Heart right ventricle (tissue), 16 donors: ENCODE results near the gene RDH5. TPM values are rescaled to one million over a fixed set of nuclear protein-coding genes. Genes with fewer than 3 reads are reported as not detected.

Experiments used
- ATAC-seq, 8 donors: fragments of 200-7000 bp; cut with Tn5 transposase; one replicate each; pipeline ENCODE4 v1.9.1; 2020; ENCODE audit warnings: mild to moderate bottlenecking in 8 of 8, moderate library complexity in 8 of 8, moderate number of reproducible peaks in 1 of 8
- DNase-seq, 2 donors: peaks; one replicate each; pipeline ENCODE4 v3.0.0-alpha.2; 2020
- H3K27ac ChIP-seq, 10 donors: fragments of 200-600 bp; sonication (generic) in 2 of 10; one replicate each; pipeline versions ENCODE4 v1.5.0 to v1.8.0; 2020 to 2022; ENCODE audit warnings: mild to moderate bottlenecking in 3 of 10
- H3K27me3 ChIP-seq, 7 donors: fragments of 200-600 bp; one replicate each; pipeline ENCODE4 v1.8.0; 2021 to 2022; ENCODE audit warnings: mild to moderate bottlenecking in 2 of 7
- H3K36me3 ChIP-seq, 9 donors: fragments of 200-600 bp; sonication (generic) in 1 of 9; one replicate each; pipeline versions ENCODE4 v1.5.0 to v1.8.0; 2020 to 2022; ENCODE audit warnings: mild to moderate bottlenecking in 2 of 9
- H3K4me1 ChIP-seq, 9 donors: fragments of 200-600 bp; sonication (generic) in 1 of 9; one replicate each; pipeline versions ENCODE4 v1.5.0 to v1.8.0; 2020 to 2022; ENCODE audit warnings: mild to moderate bottlenecking in 4 of 9
- H3K4me3 ChIP-seq, 10 donors: fragments of 200-600 bp; sonication (generic) in 2 of 10; one replicate each; pipeline versions ENCODE4 v1.5.0 to v1.8.0; 2020 to 2022; ENCODE audit warnings: mild to moderate bottlenecking in 7 of 10, moderate library complexity in 2 of 10
- H3K9me3 ChIP-seq, 11 donors: fragments of 200-600 bp in 10 of 11; sonication (generic) in 2 of 11; one replicate each; pipeline versions ENCODE4 v1.5.0 to v1.8.0; 2013 to 2022; ENCODE audit warnings: mild to moderate bottlenecking in 2 of 11, control low read depth in 1 of 11, moderate library complexity in 1 of 11
- WGBS, 2 donors: extraction: QIAGEN DNeasy Blood & Tissue Kit; methylation state at CpG; one replicate each; pipeline ENCODE4 v1.1.7; 2013; ENCODE audit warnings: inconsistent platforms in 1 of 2; 5-methylcytosine and 5-hydroxymethylcytosine counted together
- intact Hi-C, 10 donors: fragments of 100-400 bp; cut with DNase I; formaldehyde crosslinking; loops; one replicate each; pipeline versions ENCODE4 v1.11.1 to v1.14.2; 2022
- polyA plus RNA-seq, 2 donors: library from polyadenylated mRNA; stranded (reverse); fragments of 200-250 nt; gene quantifications; one replicate each; pipeline ENCODE4 v1.2.3, GENCODE V29; 2013
- total RNA-seq, 10 donors: library from RNA; stranded (reverse); fragmentation: NEBNext Ultra II Directional in 3 of 10; extraction: Animal tissue kit (Norgen Biotek cat#: 25700) in 3 of 10; gene quantifications; one replicate each; pipeline versions ENCODE4 v1.2.1 to v1.2.4, GENCODE V29; 2021 to 2023
- TF ChIP-seq, protein P1 (sequence below), 9 donors: fragments of 200-600 bp; sonication (generic) in 2 of 9; IDR thresholded peaks; one replicate each; pipeline versions ENCODE4 v1.5.0 to v1.8.0; 2021 to 2022; ENCODE audit warnings: antibody characterized with exemption in 9 of 9, mild to moderate bottlenecking in 5 of 9, moderate library complexity in 1 of 9
- donor health status: Arrhythmogenic right ventricular cardiomyopathy.
- donor health status: ischemic (EF 13 %, LVEDD 7.1; RV severe dilation, severe dysfunction).
- donor health status: healthy with polysubstance abuse.
- donor health status: DM: no; HTN: yes; CAD: no.
- donor health status: DM: no; HTN: no; CAD: no.
- donor health status: ischemic (EF 25% LVEDD 6.9; RV normal size, moderate dysfunction).
- donor health status: ischemic (EF 25% LVEDD 5.7; RV mildly dilated, moderate dysfunction).
- donor health status: healthy.
- donor health status: DM: yes; HTN: yes; CAD: no.
- donor health status: Ischemic cardiomyopathy.
- donor health status: ischemic (EF 35%, LVEDD 5.7; RV mildly dilated, moderate dysfunction).
- donor health status: nonischemic (EF 11% LVEDD 7.7; RV severe dilation, severe dysfunction).
- donor health status: DM: yes; HTN: yes; CAD: no.
- donor health status: PGD.
- donor health status: ischemic (EF 29% LVEDD 5.4; RV normal size, mild dysfunction).
- donor health status: nonischemic (EF 23%, LVEDD 6.1; RV moderate dilation, normal function).

Gene RDH5
- total and polyA plus RNA-seq, 12 donors, result 4.9 to 54.5 (median 15.2) TPM

DNA sequence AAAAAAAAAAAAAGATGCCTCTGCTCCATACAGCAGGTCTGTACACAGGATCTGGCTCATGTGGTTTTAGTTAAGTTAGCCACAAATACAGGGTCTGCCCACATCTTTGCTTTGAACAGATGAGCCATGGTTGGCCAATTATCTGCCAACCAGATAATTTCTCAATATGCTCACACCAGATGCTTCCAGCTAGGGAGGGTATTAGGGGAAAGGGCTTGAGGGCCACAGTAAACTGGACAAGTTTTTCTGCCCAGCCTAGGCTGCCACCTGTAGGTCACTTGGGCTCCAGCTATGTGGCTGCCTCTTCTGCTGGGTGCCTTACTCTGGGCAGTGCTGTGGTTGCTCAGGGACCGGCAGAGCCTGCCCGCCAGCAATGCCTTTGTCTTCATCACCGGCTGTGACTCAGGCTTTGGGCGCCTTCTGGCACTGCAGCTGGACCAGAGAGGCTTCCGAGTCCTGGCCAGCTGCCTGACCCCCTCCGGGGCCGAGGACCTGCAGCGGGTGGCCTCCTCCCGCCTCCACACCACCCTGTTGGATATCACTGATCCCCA is 776 bp downstream of the RDH5 start:
- intact Hi-C loops, result loop anchor here in 7 of 10 donors (2.0 to 5.0 kb wide), 5 partner anchors 38 to 64 kb away; a partner anchor contains a TSS
- Histone ChIP-seq H3K4me3 (peak overlapping the region in 2 of 10 donors; percentile 5 to 10), H3K27me3 (no peaks in the 10 kb centered on the region), H3K36me3 (peaks cover 0 to 65% (median 16%) of the 10 kb centered on the region in 9 donors), H3K4me1 (peaks cover 27 to 88% (median 80%) of the 10 kb centered on the region in 9 donors), H3K27ac (peak overlapping the region in 9 of 10 donors; percentile 62 to 96 (median 92)), H3K9me3 (no peaks in the 10 kb centered on the region)
- TF ChIP-seq, protein P1, sequence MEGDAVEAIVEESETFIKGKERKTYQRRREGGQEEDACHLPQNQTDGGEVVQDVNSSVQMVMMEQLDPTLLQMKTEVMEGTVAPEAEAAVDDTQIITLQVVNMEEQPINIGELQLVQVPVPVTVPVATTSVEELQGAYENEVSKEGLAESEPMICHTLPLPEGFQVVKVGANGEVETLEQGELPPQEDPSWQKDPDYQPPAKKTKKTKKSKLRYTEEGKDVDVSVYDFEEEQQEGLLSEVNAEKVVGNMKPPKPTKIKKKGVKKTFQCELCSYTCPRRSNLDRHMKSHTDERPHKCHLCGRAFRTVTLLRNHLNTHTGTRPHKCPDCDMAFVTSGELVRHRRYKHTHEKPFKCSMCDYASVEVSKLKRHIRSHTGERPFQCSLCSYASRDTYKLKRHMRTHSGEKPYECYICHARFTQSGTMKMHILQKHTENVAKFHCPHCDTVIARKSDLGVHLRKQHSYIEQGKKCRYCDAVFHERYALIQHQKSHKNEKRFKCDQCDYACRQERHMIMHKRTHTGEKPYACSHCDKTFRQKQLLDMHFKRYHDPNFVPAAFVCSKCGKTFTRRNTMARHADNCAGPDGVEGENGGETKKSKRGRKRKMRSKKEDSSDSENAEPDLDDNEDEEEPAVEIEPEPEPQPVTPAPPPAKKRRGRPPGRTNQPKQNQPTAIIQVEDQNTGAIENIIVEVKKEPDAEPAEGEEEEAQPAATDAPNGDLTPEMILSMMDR (IDR thresholded peaks at IDR 0.05), result peak; percentile 23 to 73 (median 59)
- WGBS, 2 donors, result 22 to 25% methylated on average over 9 of the region's 9 CpGs
- ATAC-seq, result peak; percentile 44 to 77 (median 60)
- DNase-seq, result peak in 1 of 2 donors; percentile 64

DNA sequence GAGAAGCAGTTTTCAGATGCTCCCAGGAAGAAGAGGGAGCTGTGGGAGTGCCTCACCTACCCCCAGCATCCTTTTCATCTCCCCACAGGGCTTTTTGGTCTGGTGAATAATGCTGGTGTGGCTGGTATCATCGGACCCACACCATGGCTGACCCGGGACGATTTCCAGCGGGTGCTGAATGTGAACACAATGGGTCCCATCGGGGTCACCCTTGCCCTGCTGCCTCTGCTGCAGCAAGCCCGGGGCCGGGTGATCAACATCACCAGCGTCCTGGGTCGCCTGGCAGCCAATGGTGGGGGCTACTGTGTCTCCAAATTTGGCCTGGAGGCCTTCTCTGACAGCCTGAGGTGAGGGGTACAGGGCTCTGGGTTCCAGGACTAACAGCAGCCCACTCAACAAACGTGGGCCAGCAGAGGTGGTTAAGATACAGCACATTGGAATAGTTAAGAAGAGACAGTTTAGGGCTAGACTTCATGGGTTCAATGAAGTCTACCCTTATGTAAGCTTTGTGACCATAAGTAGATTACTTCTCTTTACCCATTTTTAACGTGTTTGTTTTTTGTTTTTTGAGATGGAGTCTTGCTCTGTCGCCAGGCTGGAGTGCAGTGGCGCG is 1.5 kb downstream of the RDH5 start:
- ATAC-seq, result no peak
- Histone ChIP-seq H3K27ac (peak overlapping the region in 9 of 10 donors; percentile 62 to 96 (median 92)), H3K27me3 (no peaks in the 10 kb centered on the region), H3K36me3 (peaks cover 0 to 72% (median 23%) of the 10 kb centered on the region in 9 donors), H3K4me3 (peak overlapping the region in 1 of 10 donors; percentile 5), H3K9me3 (no peaks in the 10 kb centered on the region), H3K4me1 (peaks cover 27 to 91% (median 83%) of the 10 kb centered on the region in 9 donors)
- TF ChIP-seq, protein P1 (IDR thresholded peaks at IDR 0.05), result no peak
- no peak for DNase-seq
- intact Hi-C loops, result loop anchor here in 7 of 10 donors (2.0 to 5.0 kb wide), 5 partner anchors 39 to 64 kb away; a partner anchor contains a TSS
- 68 to 77% methylated on average over 14 of the region's 14 CpGs for whole genome bisulfite sequencing, 2 donors

GRCh38 chr12:55722948-55723347 is 2.8 kb downstream of the RDH5 start:
- Histone ChIP-seq H3K9me3 (no peaks in the 10 kb centered on the region), H3K36me3 (peaks cover 0 to 82% (median 29%) of the 10 kb centered on the region in 9 donors), H3K4me1 (peaks cover 25 to 91% (median 83%) of the 10 kb centered on the region in 9 donors), H3K4me3 (no peak overlapping the region), H3K27ac (peak overlapping the region in 6 of 10 donors; percentile 15 to 92 (median 46)), H3K27me3 (no peaks in the 10 kb centered on the region)
- intact Hi-C loops, result loop anchor here in 6 of 10 donors (5.0 kb wide), 3 partner anchors 41 to 66 kb away; a partner anchor contains a TSS
- TF ChIP-seq, protein P1 (IDR thresholded peaks at IDR 0.05), result no peak
- ATAC-seq (no peak), DNase-seq (no peak)
- 93 to 96% methylated on average over 8 of the region's 8 CpGs for WGBS, 2 donors

GRCh38 chr12:55723516-55724225 is 3.5 kb downstream of the RDH5 start:
- WGBS, 2 donors, result 44 to 49% methylated on average over 10 of the region's 10 CpGs
- Histone ChIP-seq H3K9me3 (no peaks in the 10 kb centered on the region), H3K27me3 (no peaks in the 10 kb centered on the region), H3K4me1 (peaks cover 19 to 86% (median 78%) of the 10 kb centered on the region in 9 donors), H3K4me3 (no peak overlapping the region), H3K36me3 (peaks cover 0 to 81% (median 29%) of the 10 kb centered on the region in 9 donors), H3K27ac (peak overlapping the region in 8 of 10 donors; percentile 15 to 92 (median 46))
- ATAC-seq, result no peak
- DNase-seq, result no peak
- TF ChIP-seq, protein P1 (IDR thresholded peaks at IDR 0.05), result no peak
- intact Hi-C loops, result loop anchor here in 6 of 10 donors (5.0 kb wide), 3 partner anchors 41 to 66 kb away; a partner anchor contains a TSS
